ENCODE measurements around the gene KATNB1.

- TF ChIP-seq EZH2 (IDR thresholded peaks at IDR 0.05; ENCODE audit: low read depth, unreplicated experiment) = no peak
- peak; percentile 28 to 33; a peak in 3 of 4 replicates for TF ChIP-seq CTCF (conservative IDR thresholded peaks at IDR 0.05; ENCODE audit: low read depth in 2 of 2)
- TF ChIP-seq POLR2AphosphoS5 (IDR thresholded peaks at IDR 0.05; ENCODE audit: low read depth) = no peak
- TF ChIP-seq EZH2phosphoT487 (IDR thresholded peaks at IDR 0.05; ENCODE audit: unreplicated experiment) = no peak
- no peak for TF ChIP-seq REST (IDR thresholded peaks at IDR 0.05; ENCODE audit: unreplicated experiment)
- no peak for TF ChIP-seq NANOG (IDR thresholded peaks at IDR 0.05; ENCODE audit: borderline replicate concordance)
- no peak for TF ChIP-seq JUNB (IDR thresholded peaks at IDR 0.05; ENCODE audit: unreplicated experiment)
- no peak for TF ChIP-seq ZNF462 (CRISPR knock-in tag; IDR thresholded peaks at IDR 0.05)
- TF ChIP-seq ZNF331 (CRISPR knock-in tag; IDR thresholded peaks at IDR 0.05; ENCODE audit: low read depth) = no peak
Measured at GRCh38 chr16:57727610-57728009, 8.0 kb upstream of the KATNB1 start.

Data from GM23338 (cell line).